ENCODE measurements around the gene FMN1. TPM values are rescaled to one million over a fixed set of nuclear protein-coding genes. Genes with fewer than 3 reads are reported as not detected.

Gene FMN1
- total and polyA plus RNA-seq, 2 experiments from 2014 or later, result 0.53 to 1.8 TPM

DNA sequence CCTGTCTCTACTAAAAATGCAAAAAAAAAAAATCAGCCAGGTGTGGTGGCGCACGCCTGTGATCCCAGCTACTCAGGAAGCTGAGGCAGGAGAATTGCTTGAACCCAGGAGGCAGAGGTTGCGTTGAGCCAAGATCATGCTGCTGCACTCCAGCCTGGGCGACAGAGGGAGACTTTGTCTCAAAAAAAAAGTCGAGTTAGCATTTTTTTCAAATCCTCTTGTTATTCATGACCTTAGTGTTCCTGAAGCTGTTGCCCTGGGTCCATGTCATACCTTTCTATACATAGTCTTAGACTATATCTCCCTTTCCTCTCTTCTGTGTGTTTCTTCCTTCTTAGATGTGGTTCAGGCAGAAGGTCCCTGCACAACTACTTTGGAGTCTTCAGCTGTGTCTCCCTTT is 6.4 kb downstream of the FMN1 start:
- TF ChIP-seq, protein P1, sequence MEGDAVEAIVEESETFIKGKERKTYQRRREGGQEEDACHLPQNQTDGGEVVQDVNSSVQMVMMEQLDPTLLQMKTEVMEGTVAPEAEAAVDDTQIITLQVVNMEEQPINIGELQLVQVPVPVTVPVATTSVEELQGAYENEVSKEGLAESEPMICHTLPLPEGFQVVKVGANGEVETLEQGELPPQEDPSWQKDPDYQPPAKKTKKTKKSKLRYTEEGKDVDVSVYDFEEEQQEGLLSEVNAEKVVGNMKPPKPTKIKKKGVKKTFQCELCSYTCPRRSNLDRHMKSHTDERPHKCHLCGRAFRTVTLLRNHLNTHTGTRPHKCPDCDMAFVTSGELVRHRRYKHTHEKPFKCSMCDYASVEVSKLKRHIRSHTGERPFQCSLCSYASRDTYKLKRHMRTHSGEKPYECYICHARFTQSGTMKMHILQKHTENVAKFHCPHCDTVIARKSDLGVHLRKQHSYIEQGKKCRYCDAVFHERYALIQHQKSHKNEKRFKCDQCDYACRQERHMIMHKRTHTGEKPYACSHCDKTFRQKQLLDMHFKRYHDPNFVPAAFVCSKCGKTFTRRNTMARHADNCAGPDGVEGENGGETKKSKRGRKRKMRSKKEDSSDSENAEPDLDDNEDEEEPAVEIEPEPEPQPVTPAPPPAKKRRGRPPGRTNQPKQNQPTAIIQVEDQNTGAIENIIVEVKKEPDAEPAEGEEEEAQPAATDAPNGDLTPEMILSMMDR (IDR thresholded peaks at IDR 0.05; ENCODE audit: low read depth, low read length), result no peak
- DNase-seq (ENCODE audit: low read depth in 1 of 2, low spot score in 1 of 2), result no peak
- Histone ChIP-seq H3K36me3 (no peaks in the 10 kb centered on the region), H3K27ac (no peak overlapping the region), H3K9me3 (ENCODE audit: low read depth) (no peaks in the 10 kb centered on the region), H3K27me3 (no peaks in the 10 kb centered on the region), H3K4me1 (ENCODE audit: low read depth) (peaks cover 7% of the 10 kb centered on the region), H3K4me3 (no peak overlapping the region)

DNA sequence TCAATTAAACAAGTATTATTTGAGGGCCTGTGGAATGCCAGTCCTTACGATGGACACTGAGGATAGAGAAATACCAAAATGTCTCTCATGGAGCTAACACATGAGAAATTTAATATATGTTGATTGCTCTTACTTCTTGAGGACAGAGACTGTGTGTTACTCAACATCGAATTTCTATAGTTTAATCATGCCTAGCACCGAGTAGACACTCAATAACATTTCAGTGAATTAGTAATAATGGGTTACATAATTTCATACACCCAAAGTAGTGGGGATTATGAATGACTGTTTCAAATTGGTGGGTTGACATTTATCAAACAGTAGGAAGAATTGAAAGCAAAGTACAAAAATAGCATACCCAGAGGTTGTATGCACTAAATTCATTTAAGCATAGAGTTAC is 11.2 kb downstream of the FMN1 start:
- TF ChIP-seq, protein P1 (IDR thresholded peaks at IDR 0.05; ENCODE audit: low read depth, low read length), result no peak
- H3K27me3 ChIP-seq, result no peaks in the 10 kb centered on the region
- no peaks in the 10 kb centered on the region for H3K9me3 ChIP-seq (ENCODE audit: low read depth)
- DNase-seq (ENCODE audit: low read depth in 1 of 2, low spot score in 1 of 2), result no peak
- H3K4me3 ChIP-seq, result no peak overlapping the region
- no peaks in the 10 kb centered on the region for H3K4me1 ChIP-seq (ENCODE audit: low read depth)
- H3K36me3 ChIP-seq, result no peaks in the 10 kb centered on the region
- no peak overlapping the region for H3K27ac ChIP-seq

DNA sequence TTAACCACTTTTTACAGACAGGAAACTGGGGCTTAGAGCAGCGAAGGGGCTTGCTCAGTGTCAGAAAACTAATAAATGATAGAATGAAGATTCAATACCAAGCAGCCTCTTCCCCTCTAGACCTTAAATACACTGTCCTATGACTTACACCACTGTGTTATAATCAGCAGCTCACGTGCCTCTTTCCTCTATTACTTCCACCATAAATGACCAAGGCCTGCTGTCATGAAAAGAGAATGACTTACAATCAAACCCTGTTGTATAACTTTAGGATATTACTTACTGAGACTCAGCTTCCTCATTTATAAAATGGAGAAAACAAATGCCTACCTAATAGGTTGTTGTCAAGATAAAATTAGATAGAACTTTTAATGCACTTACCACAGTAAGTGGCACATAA is 11.6 kb downstream of the FMN1 start:
- Histone ChIP-seq H3K27ac (no peak overlapping the region), H3K36me3 (no peaks in the 10 kb centered on the region), H3K4me1 (ENCODE audit: low read depth) (no peaks in the 10 kb centered on the region), H3K9me3 (ENCODE audit: low read depth) (no peaks in the 10 kb centered on the region), H3K4me3 (no peak overlapping the region), H3K27me3 (no peaks in the 10 kb centered on the region)
- DNase-seq (ENCODE audit: low read depth in 1 of 2, low spot score in 1 of 2), result no peak
- TF ChIP-seq, protein P1 (IDR thresholded peaks at IDR 0.05; ENCODE audit: low read depth, low read length), result no peak

DNA sequence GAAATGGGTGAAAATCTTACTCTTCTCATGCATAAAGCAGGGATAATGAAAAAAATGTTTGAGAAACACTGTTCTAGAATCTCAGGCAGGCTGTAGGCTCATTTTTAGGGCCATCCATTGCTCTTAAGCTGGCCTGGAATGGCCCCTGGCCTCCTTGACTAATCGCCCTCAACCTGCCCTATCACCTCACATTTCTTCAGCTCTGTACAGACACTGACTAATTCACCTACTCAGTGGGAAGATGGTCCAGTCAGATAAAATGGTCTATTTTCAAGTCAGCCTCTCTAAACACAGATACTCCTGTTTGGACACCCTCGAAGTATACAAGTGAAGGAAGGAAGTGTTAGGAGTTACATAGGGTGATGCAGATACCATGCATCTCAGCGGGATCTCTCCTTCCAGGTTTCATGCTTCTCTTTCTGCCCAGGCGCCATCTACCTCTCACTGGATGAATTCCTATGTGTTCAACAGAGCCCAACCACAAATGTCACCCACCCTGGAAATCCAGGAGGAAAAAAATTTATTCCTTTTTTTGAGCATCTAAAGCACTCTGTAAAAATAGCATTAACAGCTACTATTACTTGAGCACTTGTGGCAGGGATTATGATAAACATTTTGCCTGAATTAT is 12.1 kb downstream of the FMN1 start:
- H3K36me3 ChIP-seq, result no peaks in the 10 kb centered on the region
- H3K9me3 ChIP-seq (ENCODE audit: low read depth), result no peaks in the 10 kb centered on the region
- no peaks in the 10 kb centered on the region for H3K4me1 ChIP-seq (ENCODE audit: low read depth)
- DNase-seq (ENCODE audit: low read depth in 1 of 2, low spot score in 1 of 2), result no peak
- H3K4me3 ChIP-seq, result no peak overlapping the region
- TF ChIP-seq, protein P1 (IDR thresholded peaks at IDR 0.05; ENCODE audit: low read depth, low read length), result no peak
- H3K27ac ChIP-seq, result no peak overlapping the region
- no peaks in the 10 kb centered on the region for H3K27me3 ChIP-seq

DNA sequence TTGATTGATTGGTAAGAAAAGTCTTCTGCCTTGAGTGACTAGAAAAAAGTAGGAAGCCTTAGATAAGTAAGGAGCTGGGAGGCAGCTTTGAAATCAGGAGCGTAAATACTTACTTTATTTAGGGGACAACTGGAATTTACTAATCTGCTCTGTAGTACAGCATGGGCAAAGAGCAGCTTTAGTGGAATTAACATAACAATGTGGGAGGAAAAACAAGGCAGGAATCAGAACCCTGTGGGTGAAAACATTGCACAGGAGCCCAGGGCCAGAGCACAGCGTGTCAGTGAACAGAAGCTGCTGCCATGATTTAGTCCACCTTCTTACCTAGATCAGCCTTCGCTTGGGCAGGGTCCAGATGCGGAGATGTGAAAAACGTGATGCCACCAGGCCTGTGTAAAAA is 14.6 kb downstream of the FMN1 start:
- Histone ChIP-seq H3K27ac (no peak overlapping the region), H3K4me1 (ENCODE audit: low read depth) (no peaks in the 10 kb centered on the region), H3K27me3 (no peaks in the 10 kb centered on the region), H3K4me3 (no peak overlapping the region), H3K36me3 (no peaks in the 10 kb centered on the region), H3K9me3 (ENCODE audit: low read depth) (no peaks in the 10 kb centered on the region)
- no peak for DNase-seq (ENCODE audit: low read depth in 1 of 2, low spot score in 1 of 2)
- TF ChIP-seq, protein P1 (IDR thresholded peaks at IDR 0.05; ENCODE audit: low read depth, low read length), result no peak

Data from cardiac muscle cell (in vitro differentiated cells and primary cell).